Loucy (cell line): ENCODE data around the gene TRABD2B.

Source experiments
- H2AFZ ChIP-seq: fragments of 200-600 bp; sonication (generic); 2 replicates; pipeline ENCODE4 v1.6.0; 2016; ENCODE audit warnings: antibody characterized with exemption, mild to moderate bottlenecking, low read length, moderate library complexity
- H3F3A ChIP-seq: fragments of 200-600 bp; 2 replicates; pipeline ENCODE4 v1.6.0; 2016; ENCODE audit warnings: antibody characterized with exemption, low read depth, mild to moderate bottlenecking
- H3K27me3 ChIP-seq: fragments of 200-600 bp; sonication (generic); 2 replicates; pipeline ENCODE4 v1.6.1; 2014; ENCODE audit warnings: low read length, mild to moderate bottlenecking; ENCODE audit not compliant: insufficient read depth, poor library complexity, severe bottlenecking
- H3K36me3 ChIP-seq: fragments of 200-600 bp; sonication (generic); 2 replicates; pipeline ENCODE4 v1.6.1; 2016; ENCODE audit warnings: low read length; ENCODE audit not compliant: insufficient read depth
- H3K4me1 ChIP-seq: fragments of 200-600 bp; sonication (generic); 2 replicates; pipeline ENCODE4 v1.5.1; 2014; ENCODE audit warnings: low read length, mild to moderate bottlenecking; ENCODE audit not compliant: insufficient read depth, poor library complexity, severe bottlenecking
- H3K4me2 ChIP-seq: fragments of 200-600 bp; sonication (generic); 2 replicates; pipeline ENCODE4 v1.6.0; 2014; ENCODE audit warnings: antibody characterized with exemption, low read length, low read depth, mild to moderate bottlenecking; ENCODE audit not compliant: poor library complexity, severe bottlenecking
- H3K4me3 ChIP-seq: fragments of 200-600 bp; sonication (generic); 2 replicates; pipeline ENCODE4 v1.5.1; 2014; ENCODE audit warnings: low read length, mild to moderate bottlenecking, mixed read lengths; ENCODE audit not compliant: poor library complexity, severe bottlenecking
- H3K79me2 ChIP-seq: fragments of 200-600 bp; sonication (generic); 2 replicates; pipeline ENCODE4 v1.6.1; 2014; ENCODE audit warnings: low read length; ENCODE audit not compliant: insufficient read depth
- H3K9ac ChIP-seq: fragments of 200-600 bp; sonication (generic); 2 replicates; pipeline ENCODE4 v1.6.0; 2014; ENCODE audit warnings: mild to moderate bottlenecking, low read depth, low read length, moderate library complexity; ENCODE audit not compliant: poor library complexity, severe bottlenecking
- H3K9me2 ChIP-seq: fragments of 200-600 bp; sonication (generic); replicated peaks from 2 replicates; pipeline ENCODE4 v1.6.1; 2016; ENCODE audit warnings: low read depth, low read length, mixed read lengths
- H3K9me3 ChIP-seq: fragments of 200-600 bp; sonication (generic); 2 replicates; pipeline ENCODE4 v1.6.1; 2014; ENCODE audit warnings: mild to moderate bottlenecking, antibody characterized with exemption, low read length, low read depth; ENCODE audit not compliant: insufficient read depth
- H4K20me1 ChIP-seq: fragments of 200-600 bp; sonication (generic); 2 replicates; pipeline ENCODE4 v1.6.0; 2014; ENCODE audit warnings: antibody characterized with exemption, low read length, mild to moderate bottlenecking; ENCODE audit not compliant: insufficient read depth, poor library complexity, severe bottlenecking
- CTCF ChIP-seq: fragments of 200-600 bp; sonication (generic); conservative IDR thresholded peaks from 2 replicates; pipeline ENCODE4 v1.5.1; 2014; ENCODE audit warnings: mild to moderate bottlenecking, antibody characterized with exemption, low read length
- EZH2phosphoT487 ChIP-seq: fragments of 200-600 bp; IDR thresholded peaks from 2 replicates; pipeline ENCODE4 v1.6.1; 2018; ENCODE audit warnings: antibody characterized with exemption, mild to moderate bottlenecking, moderate library complexity, borderline replicate concordance

TRABD2B gene

GRCh38 chr1:47725992-47726855 is 271.0 kb downstream of the TRABD2B start:
- no peaks in the 10 kb centered on the region for H3F3A ChIP-seq
- H3K9ac ChIP-seq, result no peak overlapping the region
- H4K20me1 ChIP-seq, result no peaks in the 10 kb centered on the region
- no peaks in the 10 kb centered on the region for H3K9me2 ChIP-seq
- peak overlapping the region; percentile 46 for H3K4me2 ChIP-seq
- H3K9me3 ChIP-seq, result no peaks in the 10 kb centered on the region
- H3K4me3 ChIP-seq, result no peak overlapping the region
- H3K79me2 ChIP-seq, result no peaks in the 10 kb centered on the region
- peaks cover 17% of the 10 kb centered on the region for H3K4me1 ChIP-seq
- no peaks in the 10 kb centered on the region for H3K27me3 ChIP-seq
- H2AFZ ChIP-seq, result peak overlapping the region; percentile 53; the same call in 1 of the 2 replicates
- H3K36me3 ChIP-seq, result no peaks in the 10 kb centered on the region
- TF ChIP-seq CTCF (peak; percentile 96), EZH2phosphoT487 (no peak)

GRCh38 chr1:47725511-47725991 is 271.6 kb downstream of the TRABD2B start:
- no peaks in the 10 kb centered on the region for H3K36me3 ChIP-seq
- no peaks in the 10 kb centered on the region for H3K9me3 ChIP-seq
- no peak overlapping the region for H3K4me3 ChIP-seq
- H3K4me2 ChIP-seq, result peak overlapping the region; percentile 46
- H3K9me2 ChIP-seq, result no peaks in the 10 kb centered on the region
- H3F3A ChIP-seq, result no peaks in the 10 kb centered on the region
- TF ChIP-seq EZH2phosphoT487 (no peak), CTCF (no peak)
- H2AFZ ChIP-seq, result peak overlapping the region; percentile 53; the same call in 1 of the 2 replicates
- H3K9ac ChIP-seq, result no peak overlapping the region
- no peaks in the 10 kb centered on the region for H3K27me3 ChIP-seq
- peaks cover 17% of the 10 kb centered on the region for H3K4me1 ChIP-seq
- H4K20me1 ChIP-seq, result no peaks in the 10 kb centered on the region
- H3K79me2 ChIP-seq, result no peaks in the 10 kb centered on the region

GRCh38 chr1:47725000-47725473 is 272.1 kb downstream of the TRABD2B start:
- no peaks in the 10 kb centered on the region for H3K27me3 ChIP-seq
- H3K9me2 ChIP-seq, result no peaks in the 10 kb centered on the region
- no peaks in the 10 kb centered on the region for H3K9me3 ChIP-seq
- H3K79me2 ChIP-seq, result no peaks in the 10 kb centered on the region
- H2AFZ ChIP-seq, result no peak overlapping the region
- no peak for TF ChIP-seq CTCF
- no peak for TF ChIP-seq EZH2phosphoT487
- H3K4me3 ChIP-seq, result no peak overlapping the region
- no peaks in the 10 kb centered on the region for H3K36me3 ChIP-seq
- H3K4me2 ChIP-seq, result no peak overlapping the region
- H3F3A ChIP-seq, result no peaks in the 10 kb centered on the region
- H3K4me1 ChIP-seq, result peaks cover 17% of the 10 kb centered on the region
- H4K20me1 ChIP-seq, result no peaks in the 10 kb centered on the region
- no peak overlapping the region for H3K9ac ChIP-seq
